WTC11 (cell line): ENCODE results near the gene SEMA4C. TPM values are rescaled to one million over a fixed set of nuclear protein-coding genes. Genes with fewer than 3 reads are reported as not detected.

ENCODE experiments used
- ATAC-seq: fragments of 200-7000 bp; cut with Tn5 transposase; 2 replicates; pipeline ENCODE4 v1.10.0; 2021; ENCODE audit warnings: mild to moderate bottlenecking, moderate library complexity
- CTCF ChIA-PET: fragments of 300-600 bp; sonication (Branson Sonifier 250); formaldehyde crosslinking; loops from one replicate; lab custom pipeline; 2021; ENCODE audit warnings: antibody characterized with exemption; lab: Charles Lee
- POLR2A ChIA-PET: fragments of 350-600 bp; sonication (Branson Sonifier 250); formaldehyde crosslinking; loops from one replicate; lab custom pipeline; 2021; ENCODE audit warnings: antibody characterized with exemption; lab: Charles Lee
- DNase-seq: peaks from one replicate; pipeline ENCODE4 v3.0.0; 2021; ENCODE audit warnings: low spot score
- H3K27ac Mint-ChIP-seq: 2 replicates; pipeline ENCODE4 v1.8.0; 2021; ENCODE audit warnings: mixed read lengths
- H3K27me3 Mint-ChIP-seq: 2 replicates; pipeline ENCODE4 v1.8.0; 2021; ENCODE audit warnings: low read depth, mild to moderate bottlenecking, moderate library complexity, mixed read lengths
- H3K36me3 Mint-ChIP-seq: 2 replicates; pipeline ENCODE4 v1.8.0; 2021; ENCODE audit warnings: mixed read lengths
- H3K4me1 Mint-ChIP-seq: 2 replicates; pipeline ENCODE4 v1.8.0; 2022; ENCODE audit warnings: mixed read lengths
- H3K4me3 Mint-ChIP-seq: 2 replicates; pipeline ENCODE4 v1.8.0; 2021; ENCODE audit warnings: mild to moderate bottlenecking, moderate library complexity, mixed read lengths
- H3K9me3 Mint-ChIP-seq: 2 replicates; pipeline ENCODE4 v1.8.0; 2021; ENCODE audit warnings: mixed read lengths
- ATF2 ChIP-seq: sonication (generic); formaldehyde crosslinking; IDR thresholded peaks from 2 replicates; pipeline ENCODE4 v1.8.1; 2022; ENCODE audit warnings: low read depth, missing genetic modification reagents, borderline replicate concordance
- ATF3 ChIP-seq: sonication (generic); formaldehyde crosslinking; conservative IDR thresholded peaks from 2 replicates; pipeline ENCODE4 v1.8.1; 2022; ENCODE audit warnings: mild to moderate bottlenecking, missing genetic modification reagents
- E2F1 ChIP-seq: sonication (generic); formaldehyde crosslinking; IDR thresholded peaks from 2 replicates; pipeline ENCODE4 v1.8.0; 2022; ENCODE audit warnings: mild to moderate bottlenecking, missing genetic modification reagents
- ETV6 ChIP-seq: sonication (generic); formaldehyde crosslinking; IDR thresholded peaks from 2 replicates; pipeline ENCODE4 v1.8.1; 2022; ENCODE audit warnings: mild to moderate bottlenecking, missing genetic modification reagents
- GABPB1 ChIP-seq: sonication (generic); formaldehyde crosslinking; IDR thresholded peaks from 2 replicates; pipeline ENCODE4 v1.8.1; 2023; ENCODE audit warnings: mild to moderate bottlenecking, missing genetic modification reagents
- HMGXB4 ChIP-seq: sonication (generic); formaldehyde crosslinking; IDR thresholded peaks from 2 replicates; pipeline ENCODE4 v1.8.1; 2023; ENCODE audit warnings: mild to moderate bottlenecking, moderate library complexity, missing genetic modification reagents
- MXD4 ChIP-seq: fragments of 250-450 bp; sonication (Bioruptor Pico); IDR thresholded peaks from 2 replicates; pipeline ENCODE4 v1.8.0; 2021; ENCODE audit warnings: mild to moderate bottlenecking, moderate library complexity, borderline replicate concordance
- NR1H2 ChIP-seq: sonication (generic); formaldehyde crosslinking; IDR thresholded peaks from 2 replicates; pipeline ENCODE4 v1.9.0; 2021; ENCODE audit warnings: mild to moderate bottlenecking, moderate library complexity, missing genetic modification reagents
- PRRX2 ChIP-seq: fragments of 250-450 bp; sonication (Bioruptor Pico); IDR thresholded peaks from 2 replicates; pipeline ENCODE4 v1.8.0; 2021; ENCODE audit warnings: mild to moderate bottlenecking
- RORB ChIP-seq: fragments of 250-450 bp; sonication (Bioruptor Pico); IDR thresholded peaks from 2 replicates; pipeline ENCODE4 v1.9.0; 2021; ENCODE audit warnings: mild to moderate bottlenecking
- SMAD3 ChIP-seq: sonication (generic); formaldehyde crosslinking; IDR thresholded peaks from 2 replicates; pipeline ENCODE4 v1.8.0; 2022; ENCODE audit warnings: missing genetic modification reagents, mild to moderate bottlenecking, borderline replicate concordance
- SMAD4 ChIP-seq: sonication (generic); formaldehyde crosslinking; IDR thresholded peaks from 2 replicates; pipeline ENCODE4 v1.8.0; 2022; ENCODE audit warnings: mild to moderate bottlenecking, missing genetic modification reagents
- ZNF232 ChIP-seq: sonication (generic); formaldehyde crosslinking; IDR thresholded peaks from 2 replicates; pipeline ENCODE4 v1.8.0; 2022; ENCODE audit warnings: mild to moderate bottlenecking, missing genetic modification reagents
- ZNF396 ChIP-seq: fragments of 250-450 bp; sonication (Bioruptor Pico); IDR thresholded peaks from 2 replicates; pipeline ENCODE4 v1.8.0; 2021; ENCODE audit warnings: mild to moderate bottlenecking, moderate library complexity, borderline replicate concordance
- ZNF512 ChIP-seq: sonication (generic); formaldehyde crosslinking; IDR thresholded peaks from 2 replicates; pipeline ENCODE4 v1.8.1; 2022; ENCODE audit warnings: missing genetic modification reagents, borderline replicate concordance
- ZSCAN18 ChIP-seq: fragments of 250-450 bp; sonication (Bioruptor Pico); IDR thresholded peaks from 2 replicates; pipeline ENCODE4 v2.1.2; 2022; ENCODE audit warnings: mild to moderate bottlenecking, moderate library complexity
- total RNA-seq: library from RNA; stranded (reverse); gene quantifications from 3 replicates; pipeline ENCODE4 v1.2.3, GENCODE V29; 2021
- TF ChIP-seq, protein P1 (sequence below): sonication (generic); formaldehyde crosslinking; IDR thresholded peaks from 2 replicates; pipeline ENCODE4 v1.8.0; 2023; ENCODE audit warnings: mild to moderate bottlenecking, missing genetic modification reagents
- TF ChIP-seq, protein P2 (sequence below): sonication (generic); formaldehyde crosslinking; IDR thresholded peaks from 2 replicates; pipeline ENCODE4 v1.8.1; 2022; ENCODE audit warnings: mild to moderate bottlenecking, missing genetic modification reagents, moderate library complexity, borderline replicate concordance
- TF ChIP-seq, protein P3 (sequence below): fragments of 250-450 bp; sonication (Bioruptor Pico); IDR thresholded peaks from 2 replicates; pipeline ENCODE4 v1.9.0; 2021; ENCODE audit warnings: mild to moderate bottlenecking

The SEMA4C gene
- total RNA-seq, 1 experiment from 2014 or later, result 81.6 TPM

DNA sequence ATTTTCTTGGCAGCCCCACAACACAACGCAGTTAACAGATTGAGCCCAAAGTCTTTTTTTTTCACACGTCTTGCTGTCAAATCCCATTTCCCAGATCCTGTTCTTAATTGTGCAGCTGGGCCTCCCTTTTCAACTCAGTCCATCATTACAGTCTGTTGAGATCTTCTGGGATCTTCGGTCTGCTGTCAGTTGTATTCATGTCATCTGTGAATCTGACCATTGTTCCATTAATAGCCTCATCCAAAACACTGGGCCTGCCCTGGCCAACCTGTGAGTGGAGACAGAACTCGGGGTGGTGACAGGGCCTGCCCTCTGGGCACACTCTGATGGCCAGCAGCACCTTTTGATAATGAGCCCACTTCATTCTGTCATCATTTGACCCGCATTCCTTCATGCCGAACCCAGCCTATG lies 39.7 kb upstream of the SEMA4C start:
- ChIA-PET CTCF (no interaction called here), POLR2A (no interaction called here)
- H3K4me3 Mint-ChIP-seq, result no peak overlapping the region
- H3K27me3 Mint-ChIP-seq, result peaks cover 17% of the 10 kb centered on the region
- no peaks in the 10 kb centered on the region for H3K9me3 Mint-ChIP-seq
- no peak overlapping the region for H3K27ac Mint-ChIP-seq
- no peak for ATAC-seq
- peaks cover 39% of the 10 kb centered on the region for H3K4me1 Mint-ChIP-seq
- DNase-seq, result no peak
- TF ChIP-seq ZNF396, result no peak
- TF ChIP-seq SMAD3 (CRISPR knock-in tag), result no peak
- no peak for TF ChIP-seq RORB (CRISPR knock-in tag)
- no peak for TF ChIP-seq HMGXB4 (CRISPR knock-in tag)
- no peak for TF ChIP-seq GABPB1 (CRISPR knock-in tag)
- TF ChIP-seq ZNF512, result no peak
- no peak for TF ChIP-seq E2F1 (CRISPR knock-in tag)
- TF ChIP-seq, protein P1, sequence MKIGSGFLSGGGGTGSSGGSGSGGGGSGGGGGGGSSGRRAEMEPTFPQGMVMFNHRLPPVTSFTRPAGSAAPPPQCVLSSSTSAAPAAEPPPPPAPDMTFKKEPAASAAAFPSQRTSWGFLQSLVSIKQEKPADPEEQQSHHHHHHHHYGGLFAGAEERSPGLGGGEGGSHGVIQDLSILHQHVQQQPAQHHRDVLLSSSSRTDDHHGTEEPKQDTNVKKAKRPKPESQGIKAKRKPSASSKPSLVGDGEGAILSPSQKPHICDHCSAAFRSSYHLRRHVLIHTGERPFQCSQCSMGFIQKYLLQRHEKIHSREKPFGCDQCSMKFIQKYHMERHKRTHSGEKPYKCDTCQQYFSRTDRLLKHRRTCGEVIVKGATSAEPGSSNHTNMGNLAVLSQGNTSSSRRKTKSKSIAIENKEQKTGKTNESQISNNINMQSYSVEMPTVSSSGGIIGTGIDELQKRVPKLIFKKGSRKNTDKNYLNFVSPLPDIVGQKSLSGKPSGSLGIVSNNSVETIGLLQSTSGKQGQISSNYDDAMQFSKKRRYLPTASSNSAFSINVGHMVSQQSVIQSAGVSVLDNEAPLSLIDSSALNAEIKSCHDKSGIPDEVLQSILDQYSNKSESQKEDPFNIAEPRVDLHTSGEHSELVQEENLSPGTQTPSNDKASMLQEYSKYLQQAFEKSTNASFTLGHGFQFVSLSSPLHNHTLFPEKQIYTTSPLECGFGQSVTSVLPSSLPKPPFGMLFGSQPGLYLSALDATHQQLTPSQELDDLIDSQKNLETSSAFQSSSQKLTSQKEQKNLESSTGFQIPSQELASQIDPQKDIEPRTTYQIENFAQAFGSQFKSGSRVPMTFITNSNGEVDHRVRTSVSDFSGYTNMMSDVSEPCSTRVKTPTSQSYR (CRISPR knock-in tag), result no peak
- no peak for TF ChIP-seq ATF2 (CRISPR knock-in tag)
- no peak for TF ChIP-seq ETV6 (CRISPR knock-in tag)
- no peak for TF ChIP-seq ZSCAN18 (CRISPR knock-in tag)
- TF ChIP-seq ZNF232 (CRISPR knock-in tag), result no peak
- TF ChIP-seq PRRX2, result no peak
- no peak for TF ChIP-seq MXD4 (CRISPR knock-in tag)
- TF ChIP-seq, protein P2, sequence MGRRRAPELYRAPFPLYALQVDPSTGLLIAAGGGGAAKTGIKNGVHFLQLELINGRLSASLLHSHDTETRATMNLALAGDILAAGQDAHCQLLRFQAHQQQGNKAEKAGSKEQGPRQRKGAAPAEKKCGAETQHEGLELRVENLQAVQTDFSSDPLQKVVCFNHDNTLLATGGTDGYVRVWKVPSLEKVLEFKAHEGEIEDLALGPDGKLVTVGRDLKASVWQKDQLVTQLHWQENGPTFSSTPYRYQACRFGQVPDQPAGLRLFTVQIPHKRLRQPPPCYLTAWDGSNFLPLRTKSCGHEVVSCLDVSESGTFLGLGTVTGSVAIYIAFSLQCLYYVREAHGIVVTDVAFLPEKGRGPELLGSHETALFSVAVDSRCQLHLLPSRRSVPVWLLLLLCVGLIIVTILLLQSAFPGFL (CRISPR knock-in tag), result no peak
- no peak for TF ChIP-seq NR1H2
- no peak for TF ChIP-seq SMAD4 (CRISPR knock-in tag)
- TF ChIP-seq, protein P3, sequence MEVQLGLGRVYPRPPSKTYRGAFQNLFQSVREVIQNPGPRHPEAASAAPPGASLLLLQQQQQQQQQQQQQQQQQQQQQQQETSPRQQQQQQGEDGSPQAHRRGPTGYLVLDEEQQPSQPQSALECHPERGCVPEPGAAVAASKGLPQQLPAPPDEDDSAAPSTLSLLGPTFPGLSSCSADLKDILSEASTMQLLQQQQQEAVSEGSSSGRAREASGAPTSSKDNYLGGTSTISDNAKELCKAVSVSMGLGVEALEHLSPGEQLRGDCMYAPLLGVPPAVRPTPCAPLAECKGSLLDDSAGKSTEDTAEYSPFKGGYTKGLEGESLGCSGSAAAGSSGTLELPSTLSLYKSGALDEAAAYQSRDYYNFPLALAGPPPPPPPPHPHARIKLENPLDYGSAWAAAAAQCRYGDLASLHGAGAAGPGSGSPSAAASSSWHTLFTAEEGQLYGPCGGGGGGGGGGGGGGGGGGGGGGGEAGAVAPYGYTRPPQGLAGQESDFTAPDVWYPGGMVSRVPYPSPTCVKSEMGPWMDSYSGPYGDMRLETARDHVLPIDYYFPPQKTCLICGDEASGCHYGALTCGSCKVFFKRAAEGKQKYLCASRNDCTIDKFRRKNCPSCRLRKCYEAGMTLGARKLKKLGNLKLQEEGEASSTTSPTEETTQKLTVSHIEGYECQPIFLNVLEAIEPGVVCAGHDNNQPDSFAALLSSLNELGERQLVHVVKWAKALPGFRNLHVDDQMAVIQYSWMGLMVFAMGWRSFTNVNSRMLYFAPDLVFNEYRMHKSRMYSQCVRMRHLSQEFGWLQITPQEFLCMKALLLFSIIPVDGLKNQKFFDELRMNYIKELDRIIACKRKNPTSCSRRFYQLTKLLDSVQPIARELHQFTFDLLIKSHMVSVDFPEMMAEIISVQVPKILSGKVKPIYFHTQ (CRISPR knock-in tag), result no peak
- no peak for TF ChIP-seq ATF3 (CRISPR knock-in tag)
- no peaks in the 10 kb centered on the region for H3K36me3 Mint-ChIP-seq
